Measurements from ENCODE around the gene CAMTA1. TPM values are rescaled to one million over a fixed set of nuclear protein-coding genes. Genes with fewer than 3 reads are reported as not detected.

CAMTA1 gene
- total and polyA plus RNA-seq, 9 of the 15 experiments (the other 6 are each of a cell fraction or from before 2014, with no cell fraction given) = 43.9 to 161 (median 65.9) TPM

DNA sequence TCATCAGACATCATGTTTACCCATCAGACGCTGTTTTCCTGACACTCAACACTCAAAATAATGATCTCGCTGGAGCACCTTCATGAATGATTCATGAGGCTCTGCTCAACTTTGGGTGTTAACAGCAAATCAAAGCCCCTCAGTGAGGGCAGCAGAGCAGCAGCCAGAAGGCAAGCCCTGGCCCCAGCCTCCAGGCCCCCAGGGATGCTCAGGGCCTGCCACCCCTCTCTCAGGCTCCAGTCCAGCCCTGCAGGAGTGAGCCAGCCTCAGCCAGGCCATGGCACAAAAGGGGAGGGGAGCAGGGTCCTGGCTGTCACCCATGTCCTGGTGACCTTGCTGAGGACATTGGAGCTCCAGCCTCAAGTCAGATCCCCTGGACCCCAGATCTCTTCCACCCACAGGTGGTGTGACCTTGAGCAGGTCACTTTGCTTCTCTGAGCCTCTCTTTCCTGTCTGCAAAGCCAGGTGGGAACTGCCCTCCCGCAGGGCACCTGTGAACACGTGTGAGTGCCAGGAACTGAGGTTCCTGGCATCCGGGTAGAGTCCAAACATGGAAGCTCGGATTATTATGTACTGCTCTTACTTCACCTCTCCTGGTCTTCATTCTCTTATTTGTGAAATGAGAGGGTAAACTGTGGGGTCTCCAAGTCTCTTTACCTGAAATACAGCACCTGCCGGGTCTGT lies 824.2 kb downstream of the CAMTA1 start:
- 24% methylated on average over 7 of the region's 7 CpGs for WGBS (ENCODE audit: insufficient coverage, low coverage, missing lambda C conversion rate)
- no peak overlapping the region for H3K9ac ChIP-seq (ENCODE audit: insufficient read depth in 1 of 2, low read depth in 2 of 2, low read length in 2 of 2)
- H3K9me1 ChIP-seq (ENCODE audit: control insufficient read depth, insufficient read depth, low read length) = no peaks in the 10 kb centered on the region
- no peaks in the 10 kb centered on the region for H3K9me3 ChIP-seq (replicated peaks; ENCODE audit: control insufficient read depth, insufficient read depth, low read depth, low read length)
- no peak overlapping the region for H3K27ac ChIP-seq (ENCODE audit: extremely low read depth, low read depth, low read length)
- in situ Hi-C loops (cut with MboI) (no loop called here), intact Hi-C loops (cut with micrococcal nuclease) (no loop called here)
- ChIA-PET CTCF (ENCODE audit: low intra/inter-chr PET ratio) (no interaction called here), POLR2A (interaction anchor here (0.7 kb wide), 1 partner anchor 60 kb away, joined by 3 read pairs; no protein-coding TSS in a partner anchor)
- TF ChIP-seq MCM3 (IDR thresholded peaks at IDR 0.05) = no peak
- TF ChIP-seq SMAD2 (IDR thresholded peaks at IDR 0.05; ENCODE audit: low read depth, low read length) = no peak
- no peak for TF ChIP-seq ZNF609 (CRISPR knock-in tag; IDR thresholded peaks at IDR 0.05; ENCODE audit: borderline replicate concordance)
- TF ChIP-seq ZNF561 (CRISPR knock-in tag; conservative IDR thresholded peaks at IDR 0.05) = no peak
- TF ChIP-seq ERF (CRISPR knock-in tag; IDR thresholded peaks at IDR 0.05) = no peak
- TF ChIP-seq ZNF57 (CRISPR knock-in tag; IDR thresholded peaks at IDR 0.05) = no peak
- no peak overlapping the region for H2AFZ ChIP-seq (ENCODE audit: low read depth, low read length)
- H3K27me3 ChIP-seq (ENCODE audit: control insufficient read depth in 2 of 2, insufficient read depth in 2 of 2, low read length in 2 of 2) = no peaks in the 10 kb centered on the region; a peak in 3 of 5 replicates
- H3K4me3 ChIP-seq = no peak overlapping the region
- DNase-seq (ENCODE audit: extremely low read depth in 1 of 4, low spot score in 3 of 4) (no peak), FAIRE-seq (no peak), ATAC-seq (no peak)
- BruUV-seq (replicated peaks) = no TSS peak
- no peaks in the 10 kb centered on the region for H3K79me2 ChIP-seq (ENCODE audit: control insufficient read depth, insufficient read depth, low read length)
- no peak overlapping the region for H3K4me2 ChIP-seq (ENCODE audit: insufficient read depth, low read length)
- H4K20me1 ChIP-seq (replicated peaks; ENCODE audit: control insufficient read depth, insufficient read depth, low read length) = no peaks in the 10 kb centered on the region
- H3K36me3 ChIP-seq (ENCODE audit: control insufficient read depth, insufficient read depth, low read length) = no peaks in the 10 kb centered on the region
- H3K4me1 ChIP-seq (replicated peaks in 1 of 2; ENCODE audit: control insufficient read depth in 2 of 2, insufficient read depth in 2 of 2, low read length in 2 of 2) = peaks cover 6 to 8% of the 10 kb centered on the region in 2 experiments
